GM23338 (cell line): ENCODE data around the gene RSPH1. TPM values are rescaled to one million over a fixed set of nuclear protein-coding genes. Genes with fewer than 3 reads are reported as not detected.

Source experiments
- ATAC-seq: fragments of 200-7000 bp; cut with Tn5 transposase; 3 replicates; pipeline ENCODE4 v1.9.1; 2020
- DNase-seq: peaks from one replicate; pipeline ENCODE4 v3.0.0-alpha.2; 2015; ENCODE audit warnings: low spot score
- H2AFZ ChIP-seq: fragments of 200-600 bp; sonication (generic); 2 replicates; pipeline ENCODE4 v1.8.0; 2016; ENCODE audit warnings: antibody characterized with exemption, mild to moderate bottlenecking, moderate library complexity
- H3F3A ChIP-seq: fragments of 200-600 bp; sonication (generic); replicated peaks from 2 replicates; pipeline ENCODE4 v1.8.0; 2017; ENCODE audit warnings: antibody characterized with exemption, mixed run types, low read depth
- H3K27ac ChIP-seq: fragments of 200-600 bp; sonication (generic); 2 replicates; pipeline ENCODE4 v1.6.1; 2016; ENCODE audit warnings: low read depth
- H3K27me3 ChIP-seq: fragments of 200-600 bp; sonication (generic); 2 replicates; pipeline ENCODE4 v1.8.0; 2016; ENCODE audit warnings: mild to moderate bottlenecking, mixed run types, moderate library complexity; ENCODE audit not compliant: insufficient read depth
- H3K36me3 ChIP-seq: fragments of 200-600 bp; sonication (generic); 2 replicates; pipeline ENCODE4 v1.8.0; 2016; ENCODE audit warnings: mild to moderate bottlenecking; ENCODE audit not compliant: insufficient read depth
- H3K4me1 ChIP-seq: fragments of 200-600 bp; sonication (generic); 2 replicates; pipeline ENCODE4 v1.8.0; 2016; ENCODE audit warnings: mild to moderate bottlenecking, moderate library complexity; ENCODE audit not compliant: insufficient read depth
- H3K4me2 ChIP-seq: fragments of 200-600 bp; sonication (generic); 2 replicates; pipeline ENCODE4 v1.7.1; 2017; ENCODE audit warnings: mixed run types
- H3K4me3 ChIP-seq: fragments of 200-600 bp; sonication (generic); 2 replicates; pipeline ENCODE4 v1.6.1; 2016; ENCODE audit warnings: mixed run types
- H3K79me2 ChIP-seq: fragments of 200-600 bp; sonication (generic); replicated peaks from 2 replicates; pipeline ENCODE4 v1.8.0; 2017; ENCODE audit warnings: mild to moderate bottlenecking; ENCODE audit not compliant: insufficient read depth
- H3K9me2 ChIP-seq: fragments of 200-600 bp; sonication (generic); 2 replicates; pipeline ENCODE4 v1.8.0; 2017; ENCODE audit not compliant: insufficient read depth
- H4K20me1 ChIP-seq: fragments of 200-600 bp; sonication (generic); replicated peaks from 2 replicates; pipeline ENCODE4 v1.8.0; 2017; ENCODE audit warnings: mild to moderate bottlenecking; ENCODE audit not compliant: insufficient read depth
- H3K27ac Mint-ChIP-seq: 2 replicates; pipeline ENCODE4 v1.8.0; 2020; ENCODE audit warnings: inconsistent platforms, mild to moderate bottlenecking, moderate library complexity, mixed read lengths
- H3K27me3 Mint-ChIP-seq: 3 replicates; pipeline ENCODE4 v1.8.0; 2022; ENCODE audit warnings: low read depth, mild to moderate bottlenecking, moderate library complexity, mixed read lengths, inconsistent platforms; ENCODE audit not compliant: insufficient read depth, poor library complexity
- H3K36me3 Mint-ChIP-seq: 3 replicates; pipeline ENCODE4 v1.8.0; 2021; ENCODE audit warnings: low read depth, mild to moderate bottlenecking, inconsistent platforms, moderate library complexity, mixed read lengths
- H3K4me1 Mint-ChIP-seq: 3 replicates; pipeline ENCODE4 v1.8.0; 2020; ENCODE audit warnings: mild to moderate bottlenecking, inconsistent platforms, mixed read lengths
- H3K4me3 Mint-ChIP-seq: 3 replicates; pipeline ENCODE4 v1.8.0; 2021; ENCODE audit warnings: moderate library complexity, mild to moderate bottlenecking, inconsistent platforms, mixed read lengths
- H3K9me3 Mint-ChIP-seq: 3 replicates; pipeline ENCODE4 v1.8.0; 2020; ENCODE audit warnings: moderate library complexity, mild to moderate bottlenecking, inconsistent platforms, mixed read lengths
- CREB1 ChIP-seq: fragments of 250-450 bp; sonication (Bioruptor Pico); IDR thresholded peaks from 2 replicates; pipeline ENCODE4 v1.5.0; 2020; ENCODE audit warnings: low read depth, mild to moderate bottlenecking, moderate library complexity
- EZH2phosphoT487 ChIP-seq: fragments of 200-600 bp; sonication (generic); IDR thresholded peaks from one replicate; pipeline ENCODE4 v1.8.1; 2018; ENCODE audit warnings: antibody characterized with exemption; ENCODE audit not compliant: unreplicated experiment
- JUNB ChIP-seq: IDR thresholded peaks from one replicate; pipeline ENCODE4 v1.6.1; 2016; ENCODE audit warnings: antibody characterized with exemption; ENCODE audit not compliant: unreplicated experiment
- STAT1 ChIP-seq: IDR thresholded peaks from one replicate; pipeline ENCODE4 v1.6.1; 2016; ENCODE audit warnings: antibody characterized with exemption; ENCODE audit not compliant: unreplicated experiment
- ZNF114 ChIP-seq: fragments of 250-450 bp; sonication (Bioruptor Pico); IDR thresholded peaks from 2 replicates; pipeline ENCODE4 v1.5.0; 2020; ENCODE audit warnings: mild to moderate bottlenecking, moderate library complexity
- ZNF331 ChIP-seq: fragments of 250-450 bp; sonication (Bioruptor Pico); IDR thresholded peaks from 2 replicates; pipeline ENCODE4 v1.5.0; 2020; ENCODE audit warnings: low read depth, mild to moderate bottlenecking, moderate library complexity
- ZNF462 ChIP-seq: fragments of 250-450 bp; sonication (Bioruptor Pico); IDR thresholded peaks from 2 replicates; pipeline ENCODE4 v1.5.0; 2020; ENCODE audit warnings: mild to moderate bottlenecking, moderate library complexity
- polyA plus RNA-seq: library from polyadenylated mRNA; unstranded; fragments of >200 nt; fragmentation: Nextera tagmentation; extraction: Ambion mirVana; gene quantifications from 2 replicates; pipeline ENCODE4 v1.2.1, GENCODE V29; 2016
- total RNA-seq: library from RNA; depleted of rRNA; stranded (reverse); fragments of >200 nt; shearing (Covaris generic); gene quantifications from 2 replicates; pipeline ENCODE4 v1.2.3, GENCODE V29; 2014
- TF ChIP-seq, protein P1 (sequence below), 2 experiments: fragments of 200-600 bp in 1 of 2; sonication (generic) in 1 of 2; conservative IDR thresholded peaks; 2 replicates each; pipeline versions ENCODE4 v1.5.1 to v1.6.1; 2016 to 2017; ENCODE audit warnings: antibody characterized with exemption in 2 of 2, low read depth in 2 of 2, mild to moderate bottlenecking in 2 of 2, moderate library complexity in 1 of 2
- TF ChIP-seq, protein P2 (sequence below): IDR thresholded peaks from 2 replicates; pipeline ENCODE4 v1.6.1; 2016; ENCODE audit warnings: antibody characterized with exemption

Gene RSPH1
- total and polyA plus RNA-seq, 2 experiments from 2014 or later = 0.23 TPM; not detected in 1

DNA sequence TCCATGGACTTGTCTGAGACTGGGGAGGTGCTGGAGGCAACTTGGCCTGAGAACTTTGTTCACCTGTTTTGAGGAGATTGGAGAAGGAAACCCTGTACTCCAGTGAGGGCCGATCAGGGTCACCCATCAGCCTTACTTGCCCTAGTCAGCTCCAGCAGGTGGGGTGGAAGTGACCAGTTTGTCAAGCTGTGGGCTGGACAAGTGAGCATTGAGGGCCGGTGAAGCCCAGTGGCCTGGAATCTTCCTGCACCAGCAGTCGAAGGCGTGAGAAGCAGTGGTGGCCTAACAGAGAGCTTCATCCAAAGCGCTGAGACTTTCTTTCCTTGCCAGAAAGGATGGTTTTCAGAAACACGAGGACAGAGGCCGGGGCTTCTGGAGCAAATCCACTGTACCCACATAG, 27.2 kb upstream of the RSPH1 start:
- Histone ChIP-seq H4K20me1 (no peaks in the 10 kb centered on the region; the same call in 1 of the 2 replicates), H3K9me2 (no peaks in the 10 kb centered on the region), H3K4me3 (no peak overlapping the region), H3K27ac (no peak overlapping the region), H2AFZ (no peak overlapping the region), H3K79me2 (peaks cover 32% of the 10 kb centered on the region), H3K4me2 (no peak overlapping the region), H3F3A (peaks cover 3% of the 10 kb centered on the region; the same call in 1 of the 2 replicates), H3K27me3 (no peaks in the 10 kb centered on the region), H3K36me3 (peaks cover 6% of the 10 kb centered on the region; the same call in 1 of the 2 replicates), H3K4me1 (peaks cover 25% of the 10 kb centered on the region)
- Mint-ChIP-seq H3K4me3 (no peak overlapping the region), H3K27me3 (peaks cover 16% of the 10 kb centered on the region), H3K4me1 (peaks cover 43% of the 10 kb centered on the region), H3K27ac (no peak overlapping the region), H3K36me3 (peaks cover 59% of the 10 kb centered on the region), H3K9me3 (no peaks in the 10 kb centered on the region)
- no peak for ATAC-seq
- TF ChIP-seq EZH2phosphoT487 (no peak), ZNF114 (CRISPR knock-in tag) (no peak), JUNB (no peak), ZNF331 (CRISPR knock-in tag) (no peak), CREB1 (CRISPR knock-in tag) (no peak)
- TF ChIP-seq, protein P1, sequence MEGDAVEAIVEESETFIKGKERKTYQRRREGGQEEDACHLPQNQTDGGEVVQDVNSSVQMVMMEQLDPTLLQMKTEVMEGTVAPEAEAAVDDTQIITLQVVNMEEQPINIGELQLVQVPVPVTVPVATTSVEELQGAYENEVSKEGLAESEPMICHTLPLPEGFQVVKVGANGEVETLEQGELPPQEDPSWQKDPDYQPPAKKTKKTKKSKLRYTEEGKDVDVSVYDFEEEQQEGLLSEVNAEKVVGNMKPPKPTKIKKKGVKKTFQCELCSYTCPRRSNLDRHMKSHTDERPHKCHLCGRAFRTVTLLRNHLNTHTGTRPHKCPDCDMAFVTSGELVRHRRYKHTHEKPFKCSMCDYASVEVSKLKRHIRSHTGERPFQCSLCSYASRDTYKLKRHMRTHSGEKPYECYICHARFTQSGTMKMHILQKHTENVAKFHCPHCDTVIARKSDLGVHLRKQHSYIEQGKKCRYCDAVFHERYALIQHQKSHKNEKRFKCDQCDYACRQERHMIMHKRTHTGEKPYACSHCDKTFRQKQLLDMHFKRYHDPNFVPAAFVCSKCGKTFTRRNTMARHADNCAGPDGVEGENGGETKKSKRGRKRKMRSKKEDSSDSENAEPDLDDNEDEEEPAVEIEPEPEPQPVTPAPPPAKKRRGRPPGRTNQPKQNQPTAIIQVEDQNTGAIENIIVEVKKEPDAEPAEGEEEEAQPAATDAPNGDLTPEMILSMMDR (conservative IDR thresholded peaks at IDR 0.05; ENCODE audit: low read depth in 2 of 2) = no peak
- DNase-seq = no peak

GRCh38 chr21:42522771-42523170, 26.7 kb upstream of the RSPH1 start:
- Mint-ChIP-seq H3K9me3 (no peaks in the 10 kb centered on the region), H3K4me3 (no peak overlapping the region), H3K27me3 (peaks cover 17% of the 10 kb centered on the region), H3K36me3 (peaks cover 63% of the 10 kb centered on the region), H3K4me1 (peaks cover 44% of the 10 kb centered on the region), H3K27ac (no peak overlapping the region)
- Histone ChIP-seq H3K36me3 (peaks cover 6% of the 10 kb centered on the region; the same call in 1 of the 2 replicates), H3K79me2 (peaks cover 34% of the 10 kb centered on the region), H3K4me2 (no peak overlapping the region), H2AFZ (no peak overlapping the region), H3F3A (peaks cover 3% of the 10 kb centered on the region; the same call in 1 of the 2 replicates), H3K27me3 (no peaks in the 10 kb centered on the region), H3K27ac (no peak overlapping the region), H3K4me3 (no peak overlapping the region), H3K4me1 (peaks cover 25% of the 10 kb centered on the region), H3K9me2 (no peaks in the 10 kb centered on the region), H4K20me1 (no peaks in the 10 kb centered on the region; the same call in 1 of the 2 replicates)
- ATAC-seq (no peak), DNase-seq (no peak)
- no peak for TF ChIP-seq STAT1
- TF ChIP-seq ZNF114 (CRISPR knock-in tag) = no peak
- TF ChIP-seq, protein P2, sequence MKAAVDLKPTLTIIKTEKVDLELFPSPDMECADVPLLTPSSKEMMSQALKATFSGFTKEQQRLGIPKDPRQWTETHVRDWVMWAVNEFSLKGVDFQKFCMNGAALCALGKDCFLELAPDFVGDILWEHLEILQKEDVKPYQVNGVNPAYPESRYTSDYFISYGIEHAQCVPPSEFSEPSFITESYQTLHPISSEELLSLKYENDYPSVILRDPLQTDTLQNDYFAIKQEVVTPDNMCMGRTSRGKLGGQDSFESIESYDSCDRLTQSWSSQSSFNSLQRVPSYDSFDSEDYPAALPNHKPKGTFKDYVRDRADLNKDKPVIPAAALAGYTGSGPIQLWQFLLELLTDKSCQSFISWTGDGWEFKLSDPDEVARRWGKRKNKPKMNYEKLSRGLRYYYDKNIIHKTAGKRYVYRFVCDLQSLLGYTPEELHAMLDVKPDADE = no peak
- no peak for TF ChIP-seq ZNF462 (CRISPR knock-in tag)
